HAP-1 (cell line): ENCODE results near the gene PANX2.
A peak's percentile ranks its signal among the peaks of the same experiment; 100 is the strongest.
"Not testable (repeated sequence)": the region's sequence is repeated elsewhere in the genome, so short reads cannot be mapped to it uniquely, and the experiment has no call there.

Source experiments
- DNase-seq, 2 experiments: peaks; one replicate each; pipeline ENCODE4 v3.0.0-alpha.2; 2016 to 2020; ENCODE audit warnings: low spot score in 2 of 2
- H3K27me3 ChIP-seq: fragments of 250-450 bp; sonication (Bioruptor Pico); 2 replicates; pipeline ENCODE4 v1.5.1; 2020; ENCODE audit warnings: low read depth, mild to moderate bottlenecking, moderate library complexity
- H3K36me3 ChIP-seq: fragments of 250-450 bp; sonication (Bioruptor Pico); replicated peaks from 2 replicates; pipeline ENCODE4 v1.5.1; 2020; ENCODE audit warnings: mild to moderate bottlenecking
- H3K4me1 ChIP-seq: fragments of 250-450 bp; sonication (Bioruptor Pico); 2 replicates; pipeline ENCODE4 v1.5.1; 2020; ENCODE audit warnings: mild to moderate bottlenecking
- H3K4me3 ChIP-seq: fragments of 250-450 bp; sonication (Bioruptor Pico); 2 replicates; pipeline ENCODE4 v1.5.1; 2020; ENCODE audit warnings: mild to moderate bottlenecking, moderate library complexity
- H3K9me3 ChIP-seq: fragments of 250-450 bp; sonication (Bioruptor Pico); 2 replicates; pipeline ENCODE4 v1.5.1; 2020; ENCODE audit warnings: mild to moderate bottlenecking, moderate library complexity
- in situ Hi-C: fragments of 300-500 bp; cut with MboI; formaldehyde crosslinking; loops from 3 replicates; pipeline ENCODE4 v1.14.3; 2020; ENCODE audit warnings: low sequenced_read_pairs, inconsistent platforms, mixed read lengths

The PANX2 gene

DNA sequence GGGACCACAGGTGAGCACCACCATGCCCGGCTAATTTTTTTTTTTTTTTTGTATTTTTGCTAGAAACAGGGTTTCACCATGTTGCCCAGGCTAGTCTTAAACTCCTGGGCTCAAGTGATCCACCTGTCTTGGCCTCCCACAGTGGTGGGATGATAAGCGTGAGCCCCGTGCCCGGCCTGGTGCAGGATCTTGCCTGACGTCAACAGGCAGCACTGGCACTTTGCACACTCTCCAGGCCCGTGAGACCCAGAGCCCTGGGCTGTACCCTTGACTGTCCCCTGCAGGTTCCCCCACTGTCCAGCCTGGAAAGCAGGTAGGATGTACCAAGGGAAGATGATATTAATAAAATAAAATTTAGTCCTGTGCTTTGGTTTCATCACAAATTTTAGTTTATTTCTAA, 29.1 kb upstream of the PANX2 start:
- H3K4me3 ChIP-seq = no peak overlapping the region
- H3K4me1 ChIP-seq = peaks cover 21% of the 10 kb centered on the region
- in situ Hi-C loops = no loop called here
- no peak for DNase-seq
- no peaks in the 10 kb centered on the region for H3K9me3 ChIP-seq
- H3K36me3 ChIP-seq = no peaks in the 10 kb centered on the region
- no peaks in the 10 kb centered on the region for H3K27me3 ChIP-seq

DNA sequence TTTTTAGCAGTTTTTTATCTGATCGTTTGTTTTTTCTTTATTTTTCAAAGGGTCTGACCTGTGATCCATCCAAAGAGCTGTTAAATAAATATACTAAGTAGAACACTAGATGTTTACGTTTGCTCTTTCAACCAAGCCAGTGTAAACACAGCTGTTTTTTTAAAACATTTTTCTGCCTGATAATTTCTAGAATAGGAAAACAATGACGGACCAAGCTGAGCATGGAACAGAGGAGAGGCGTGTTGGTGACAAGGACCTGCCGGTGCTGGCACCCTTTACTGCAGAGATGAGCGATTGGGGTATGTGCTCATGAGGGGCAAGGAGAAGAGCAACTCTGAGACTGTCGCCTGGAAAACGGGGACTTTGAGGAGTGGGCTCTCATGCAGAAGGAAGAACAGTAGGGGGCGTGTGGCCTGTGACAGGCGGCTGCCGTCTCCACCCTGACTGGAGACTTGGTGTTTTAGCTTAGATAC, 28.6 kb upstream of the PANX2 start:
- Histone ChIP-seq H3K36me3 (no peaks in the 10 kb centered on the region), H3K4me3 (no peak overlapping the region), H3K27me3 (no peaks in the 10 kb centered on the region), H3K9me3 (no peaks in the 10 kb centered on the region), H3K4me1 (peaks cover 16% of the 10 kb centered on the region)
- peak in 1 of 2 experiments; percentile 45 for DNase-seq
- in situ Hi-C loops = no loop called here

DNA sequence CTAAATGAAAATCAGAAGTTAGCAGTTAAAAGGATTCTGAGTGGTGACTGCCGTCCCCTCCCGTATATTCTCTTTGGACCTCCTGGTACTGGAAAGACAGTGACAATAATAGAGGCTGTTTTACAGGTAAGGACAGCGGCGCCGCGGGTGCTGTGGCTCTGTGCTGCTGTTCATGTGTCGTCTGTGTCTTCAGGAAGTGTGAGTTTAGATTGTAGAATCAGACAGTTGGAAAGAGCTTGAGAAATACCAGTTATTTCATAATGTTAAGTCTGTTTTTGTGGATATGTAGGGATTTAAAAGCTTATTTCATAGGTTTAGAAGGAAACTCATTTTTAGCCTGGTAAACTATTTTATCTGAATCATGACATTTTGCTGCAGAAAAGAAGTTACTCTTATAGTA, 27.4 kb upstream of the PANX2 start:
- Histone ChIP-seq H3K9me3 (no peaks in the 10 kb centered on the region), H3K4me1 (peaks cover 16% of the 10 kb centered on the region), H3K4me3 (no peak overlapping the region), H3K36me3 (no peaks in the 10 kb centered on the region), H3K27me3 (no peaks in the 10 kb centered on the region)
- no peak for DNase-seq
- in situ Hi-C loops = no loop called here

DNA sequence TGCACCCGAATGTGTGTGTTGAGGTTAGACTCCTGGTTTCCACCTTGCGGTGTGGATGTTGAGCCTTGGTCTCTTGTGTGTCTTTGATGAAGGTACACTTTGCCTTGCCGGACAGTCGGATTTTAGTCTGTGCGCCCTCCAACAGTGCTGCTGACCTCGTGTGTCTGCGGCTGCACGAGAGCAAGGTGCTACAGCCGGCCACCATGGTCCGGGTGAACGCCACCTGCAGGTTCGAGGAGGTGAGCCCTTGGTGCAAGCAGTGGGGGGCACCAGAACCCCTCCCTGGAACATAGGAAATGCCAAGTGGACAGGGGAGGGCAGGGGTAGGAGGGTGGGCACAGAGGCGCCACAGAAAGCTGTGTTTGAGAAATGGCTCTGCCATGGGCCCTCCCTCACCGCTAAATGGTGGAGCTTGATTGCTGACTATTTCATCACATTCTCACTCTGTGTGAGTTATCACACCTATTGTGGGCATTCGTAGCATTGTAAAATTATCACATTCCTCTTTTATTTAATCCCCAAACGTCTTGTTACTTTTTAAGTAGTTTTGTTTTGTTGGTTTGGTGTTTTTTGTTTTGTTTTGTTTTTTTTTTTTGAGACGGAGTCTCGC, 26.4 kb upstream of the PANX2 start:
- in situ Hi-C loops = no loop called here
- Histone ChIP-seq H3K4me1 (peaks cover 16% of the 10 kb centered on the region), H3K9me3 (no peaks in the 10 kb centered on the region), H3K36me3 (no peaks in the 10 kb centered on the region), H3K4me3 (no peak overlapping the region), H3K27me3 (no peaks in the 10 kb centered on the region)
- DNase-seq = no peak

DNA sequence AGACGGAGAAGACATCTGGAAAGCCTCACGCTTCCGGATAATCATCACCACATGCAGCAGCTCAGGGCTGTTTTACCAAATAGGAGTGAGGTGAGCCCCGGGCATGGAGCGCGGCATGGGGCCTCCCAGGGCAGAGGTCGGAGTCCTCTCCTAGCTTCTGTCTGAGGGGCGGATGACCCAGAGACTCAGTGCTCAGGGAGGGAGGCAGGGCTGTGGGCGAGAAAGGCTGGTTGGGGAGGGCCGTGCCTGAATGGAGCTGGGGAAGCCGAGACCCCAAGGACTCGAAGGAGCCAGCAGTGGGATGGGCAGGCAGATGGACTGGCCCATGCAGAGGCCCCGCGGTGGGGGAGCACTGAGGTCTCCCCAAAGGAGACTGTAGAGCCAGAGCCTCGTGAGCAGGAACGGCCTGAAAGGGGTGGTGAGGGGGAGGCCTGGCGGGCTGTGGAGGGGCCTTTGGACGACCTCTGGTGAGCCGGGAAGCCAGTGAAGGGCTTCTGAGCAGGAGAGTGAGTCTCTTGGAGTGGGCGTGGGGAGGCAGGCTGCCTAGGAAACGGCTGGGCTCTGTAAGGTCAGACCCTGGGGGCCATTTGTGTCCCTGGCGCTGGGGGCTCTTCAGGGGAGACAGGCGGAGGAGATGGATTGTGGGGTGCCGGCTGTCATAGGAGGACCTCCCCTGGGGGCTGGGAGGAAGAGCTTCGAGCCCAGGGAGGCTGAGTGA, 24.7 kb upstream of the PANX2 start:
- Histone ChIP-seq H3K4me1 (peaks cover under 1% of the 10 kb centered on the region), H3K4me3 (no peak overlapping the region), H3K36me3 (no peaks in the 10 kb centered on the region), H3K9me3 (no peaks in the 10 kb centered on the region), H3K27me3 (no peaks in the 10 kb centered on the region)
- in situ Hi-C loops = no loop called here
- no peak for DNase-seq

DNA sequence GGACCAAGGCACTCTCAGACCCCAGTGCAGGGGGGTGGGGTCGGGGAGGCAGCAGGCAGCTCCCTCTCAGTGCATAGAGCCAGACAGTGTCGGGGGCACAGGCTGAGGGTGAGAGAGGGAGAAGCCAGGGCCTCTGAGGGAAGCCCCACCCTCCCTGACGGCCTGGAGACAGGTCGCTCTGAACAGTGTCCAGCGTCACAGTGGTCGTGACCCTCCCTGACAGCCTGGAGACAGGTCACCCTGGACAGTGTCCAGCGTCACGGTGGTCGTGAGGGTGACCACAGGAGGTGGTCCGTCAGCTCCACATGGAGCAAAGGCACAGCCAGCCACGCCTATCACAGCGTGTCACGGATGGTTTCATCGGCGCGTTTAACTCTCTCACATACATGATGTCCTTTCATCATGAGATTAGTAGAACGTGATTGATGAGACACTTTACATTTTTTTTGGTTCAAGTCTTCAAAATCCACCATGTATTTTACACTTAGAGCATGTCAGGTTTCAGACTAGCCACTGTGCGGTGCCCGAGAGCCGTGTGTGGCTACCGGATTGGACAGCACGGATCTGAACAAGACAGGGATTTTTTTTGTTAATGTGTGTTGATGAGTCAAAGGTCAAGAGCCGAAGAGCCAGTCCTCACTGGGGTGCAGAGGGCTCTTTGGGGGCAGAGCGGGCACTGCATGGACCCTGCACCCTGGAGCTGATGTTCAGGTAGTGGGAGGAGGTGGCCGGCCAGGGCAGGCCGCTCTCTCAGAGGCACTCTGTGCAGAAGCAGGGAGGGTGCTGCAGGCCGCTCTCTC, 23.9 kb upstream of the PANX2 start:
- in situ Hi-C loops = no loop called here
- no peak overlapping the region for H3K4me3 ChIP-seq
- no peaks in the 10 kb centered on the region for H3K27me3 ChIP-seq
- DNase-seq = peak; percentile 28 to 66
- no peaks in the 10 kb centered on the region for H3K9me3 ChIP-seq
- H3K4me1 ChIP-seq = no peaks in the 10 kb centered on the region
- no peaks in the 10 kb centered on the region for H3K36me3 ChIP-seq

DNA sequence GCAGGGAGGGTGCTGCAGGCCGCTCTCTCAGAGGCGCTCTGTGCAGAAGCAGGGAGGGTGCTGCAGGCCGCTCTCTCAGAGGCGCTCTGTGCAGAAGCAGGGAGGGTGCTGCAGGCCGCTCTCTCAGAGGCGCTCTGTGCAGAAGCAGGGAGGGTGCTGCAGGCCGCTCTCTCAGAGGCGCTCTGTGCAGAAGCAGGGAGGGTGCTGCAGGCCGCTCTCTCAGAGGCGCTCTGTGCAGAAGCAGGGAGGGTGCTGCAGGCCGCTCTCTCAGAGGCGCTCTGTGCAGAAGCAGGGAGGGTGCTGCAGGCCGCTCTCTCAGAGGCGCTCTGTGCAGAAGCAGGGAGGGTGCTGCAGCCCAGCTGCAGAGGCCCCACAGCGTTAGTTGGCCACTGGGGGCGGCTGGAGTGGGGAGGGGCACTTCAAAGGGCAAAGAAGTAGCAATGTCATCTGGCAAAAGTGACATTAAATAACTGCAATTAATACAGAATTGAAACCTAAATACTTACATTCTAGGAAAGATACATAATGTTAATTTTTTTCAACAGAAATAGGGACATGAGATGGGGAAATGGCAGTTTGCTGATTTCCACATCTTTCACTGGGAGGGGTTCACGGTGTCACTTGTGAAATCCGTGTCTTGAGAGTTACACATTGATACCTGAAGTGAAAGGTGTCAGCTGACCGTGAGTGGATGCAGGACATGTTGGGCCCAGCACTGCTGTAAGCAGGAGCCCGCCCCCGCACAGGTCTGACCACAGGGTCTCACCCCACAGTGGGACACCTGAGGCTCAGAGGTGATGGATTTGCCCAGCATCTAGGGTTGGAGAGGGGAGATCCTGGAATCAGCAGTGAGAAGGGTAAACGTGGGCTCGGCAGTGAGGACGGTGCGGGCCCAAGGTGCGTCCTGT, 23.0 kb upstream of the PANX2 start:
- DNase-seq = not testable (repeated sequence)

DNA sequence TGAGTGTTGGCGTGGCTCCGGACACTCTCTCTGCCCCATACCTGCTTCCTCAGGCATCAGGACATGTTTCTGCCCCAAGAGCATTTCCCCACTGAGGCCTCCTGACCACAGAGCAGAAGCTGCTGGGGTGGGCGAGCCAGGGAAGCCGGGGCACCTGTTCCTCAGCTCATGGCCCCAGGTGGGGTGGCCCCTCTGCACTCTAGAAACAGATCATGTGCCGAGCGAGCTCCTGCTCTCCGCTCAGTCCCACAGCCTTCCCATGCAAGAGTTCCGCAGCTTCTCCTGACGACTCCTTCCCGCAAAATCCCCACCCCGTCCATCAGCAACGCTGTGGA, 22.4 kb upstream of the PANX2 start:
- no peaks in the 10 kb centered on the region for H3K27me3 ChIP-seq
- H3K4me1 ChIP-seq = no peaks in the 10 kb centered on the region
- no peak overlapping the region for H3K4me3 ChIP-seq
- H3K9me3 ChIP-seq = no peaks in the 10 kb centered on the region
- in situ Hi-C loops = no loop called here
- H3K36me3 ChIP-seq = no peaks in the 10 kb centered on the region
- DNase-seq = no peak

More for the DNA sequence above, 23.0 kb upstream of the PANX2 start:
- H3K4me3 ChIP-seq, H3K9me3 ChIP-seq, H3K36me3 ChIP-seq, H3K27me3 ChIP-seq, H3K4me1 ChIP-seq, in situ Hi-C loops: not testable (repeated sequence)

DNA sequence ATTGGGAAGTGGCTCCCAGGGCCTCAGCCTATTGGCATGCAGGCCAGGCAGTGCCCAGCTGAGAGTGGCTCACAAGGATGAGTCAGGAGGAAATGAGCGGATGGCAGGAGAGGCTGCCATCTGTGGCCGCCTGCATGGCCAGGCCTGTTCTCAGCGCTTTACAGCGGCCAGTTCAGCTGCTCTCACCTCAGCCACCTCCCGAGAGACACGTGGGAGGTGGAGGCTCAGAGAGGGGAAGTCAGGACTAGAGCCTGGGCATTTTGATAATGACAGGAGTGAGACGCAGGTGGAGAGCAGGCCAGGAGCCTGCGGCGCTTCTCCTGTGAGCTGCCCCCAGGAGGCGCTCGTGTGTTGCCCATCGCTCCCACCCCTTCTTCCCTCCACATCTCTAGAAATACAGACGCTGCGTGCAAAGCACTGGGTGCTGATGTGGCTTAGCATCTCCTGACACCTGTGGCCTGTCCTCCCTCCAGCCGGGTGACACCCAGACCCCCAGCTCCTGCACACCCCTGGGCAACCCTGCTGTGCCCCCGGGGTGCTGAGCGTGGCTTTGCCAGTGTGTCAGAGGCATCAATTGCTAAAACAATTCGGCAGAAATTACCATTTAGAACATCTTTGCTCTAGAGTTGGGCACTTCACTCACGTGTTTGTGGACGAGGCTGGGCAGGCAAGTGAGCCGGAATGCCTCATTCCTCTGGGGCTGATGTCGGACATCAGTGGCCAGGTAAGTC, 21.4 kb upstream of the PANX2 start:
- peak; percentile 63 to 80 for DNase-seq
- Histone ChIP-seq H3K27me3 (no peaks in the 10 kb centered on the region), H3K9me3 (no peaks in the 10 kb centered on the region), H3K4me3 (no peak overlapping the region), H3K4me1 (no peaks in the 10 kb centered on the region), H3K36me3 (no peaks in the 10 kb centered on the region)
- in situ Hi-C loops = no loop called here

DNA sequence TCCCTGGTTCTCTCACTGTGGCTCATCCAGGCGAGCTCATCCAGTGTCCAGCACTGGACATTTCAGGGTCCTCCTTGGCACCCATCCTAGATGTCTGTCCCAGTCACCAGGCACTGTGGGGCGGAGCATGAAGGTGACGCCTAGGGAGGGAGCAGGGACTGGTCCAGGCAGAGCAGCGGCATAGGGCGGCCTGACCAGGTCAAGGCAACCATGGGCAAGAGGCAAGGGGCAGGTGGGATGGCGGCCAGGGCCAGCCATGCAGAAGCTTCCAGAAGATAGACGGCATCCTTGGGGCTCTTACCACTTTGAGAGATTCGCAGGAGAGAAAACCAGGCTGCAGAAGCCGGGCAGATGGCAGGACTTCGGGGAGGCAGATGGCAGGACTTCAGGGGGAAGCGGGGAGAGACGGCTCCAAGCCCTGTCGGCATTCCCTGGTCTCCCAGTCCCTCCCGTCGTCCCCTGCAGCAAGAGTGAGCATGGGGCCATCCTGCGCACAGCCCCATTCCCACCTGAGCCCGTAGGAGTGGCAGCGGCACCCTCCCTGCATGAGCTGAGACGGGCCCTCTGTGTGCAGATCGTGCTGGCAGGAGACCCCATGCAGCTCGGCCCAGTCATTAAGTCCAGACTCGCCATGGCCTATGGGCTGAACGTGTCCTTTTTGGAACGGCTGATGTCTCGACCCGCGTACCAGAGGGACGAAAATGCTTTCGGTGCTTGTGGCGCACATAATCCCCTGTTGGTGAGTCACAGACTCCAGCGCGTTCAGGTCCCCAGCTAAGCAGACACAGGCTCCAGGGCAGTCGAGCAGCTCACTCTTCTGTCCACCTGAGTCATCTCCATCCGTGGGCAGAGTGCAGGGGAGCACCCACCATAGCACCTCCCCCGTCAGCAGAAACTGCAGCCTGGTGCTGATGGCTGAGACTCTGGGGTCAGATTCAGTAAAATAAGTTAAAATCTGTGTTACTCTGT, 20.1 kb upstream of the PANX2 start:
- H3K4me1 ChIP-seq = no peaks in the 10 kb centered on the region
- in situ Hi-C loops = no loop called here
- H3K4me3 ChIP-seq = no peak overlapping the region
- H3K36me3 ChIP-seq = no peaks in the 10 kb centered on the region
- H3K9me3 ChIP-seq = no peaks in the 10 kb centered on the region
- DNase-seq = no peak
- no peaks in the 10 kb centered on the region for H3K27me3 ChIP-seq

DNA sequence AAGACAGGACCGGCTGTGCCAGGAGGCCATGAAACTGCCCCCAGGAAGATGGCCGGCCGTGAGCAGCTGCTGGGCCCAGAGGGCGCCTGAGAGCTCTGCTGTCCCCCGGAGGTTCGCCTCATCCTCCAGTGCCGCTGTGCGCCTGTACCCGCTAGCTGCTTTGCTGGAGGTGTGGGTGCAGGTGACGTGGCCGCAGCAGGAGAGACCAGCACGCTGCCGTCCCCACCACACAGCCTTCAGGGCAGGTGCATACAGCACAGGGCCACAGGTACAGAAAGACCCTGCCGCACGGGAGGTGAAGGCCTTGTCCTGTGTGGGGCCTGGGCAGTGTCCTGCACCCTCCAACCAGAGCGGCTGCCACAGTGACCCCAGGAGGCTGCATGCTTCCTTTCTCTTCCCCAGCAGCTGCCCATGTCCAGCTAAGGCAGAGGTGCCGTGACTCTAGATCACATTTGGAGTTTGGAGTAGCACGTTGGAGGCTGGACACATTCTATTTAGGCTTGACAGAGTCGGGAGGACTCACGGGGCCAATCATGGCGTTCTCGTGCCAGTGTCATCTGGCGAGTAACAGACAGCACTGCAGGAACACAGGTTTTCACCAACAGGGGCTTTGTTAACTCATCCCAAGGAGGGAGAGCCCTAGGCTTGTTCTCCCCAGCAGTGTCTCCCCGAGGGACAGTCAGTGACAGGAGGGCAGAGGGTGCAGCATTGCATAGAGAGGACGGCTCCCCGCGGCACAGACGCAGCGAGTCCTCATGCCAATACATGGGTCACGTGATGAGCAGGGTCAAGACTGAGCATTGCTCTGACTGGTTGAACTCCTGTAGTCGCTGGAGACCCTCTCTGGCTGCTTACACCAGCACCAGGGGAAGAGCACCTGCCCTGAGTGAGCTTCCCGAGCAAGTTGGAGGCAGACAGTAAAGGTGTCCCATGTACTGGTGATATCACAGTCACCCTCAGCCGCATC, 18.7 kb upstream of the PANX2 start:
- Histone ChIP-seq H3K36me3 (no peaks in the 10 kb centered on the region), H3K27me3 (no peaks in the 10 kb centered on the region), H3K4me1 (no peaks in the 10 kb centered on the region), H3K9me3 (no peaks in the 10 kb centered on the region), H3K4me3 (no peak overlapping the region)
- in situ Hi-C loops = no loop called here
- no peak for DNase-seq
